ENCODE results near the gene PCTP.
A peak's percentile ranks its signal among the peaks of the same experiment; 100 is the strongest.

Gene PCTP

DNA sequence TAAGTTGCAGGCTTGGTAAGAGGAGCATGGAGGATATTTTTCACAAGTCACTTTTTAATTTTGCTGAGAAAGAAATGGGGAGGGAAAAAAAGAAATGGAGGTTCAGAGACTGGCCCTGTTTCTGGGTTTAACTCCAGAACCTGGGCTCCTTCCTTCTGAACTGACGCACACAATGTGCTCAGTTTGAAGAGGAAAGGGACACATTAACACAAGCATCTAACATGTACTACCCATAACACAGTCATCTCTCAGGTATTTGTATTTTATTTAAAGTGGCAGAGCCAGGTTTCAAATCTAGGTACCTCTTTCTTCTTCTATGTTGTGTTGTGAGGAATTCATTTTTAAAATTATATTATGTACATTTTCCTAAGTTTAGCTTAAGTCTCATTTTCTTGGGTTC is 22.9 kb upstream of the PCTP start:
- no peak for DNase-seq (ENCODE audit: low read depth)
- TF ChIP-seq, protein P1, sequence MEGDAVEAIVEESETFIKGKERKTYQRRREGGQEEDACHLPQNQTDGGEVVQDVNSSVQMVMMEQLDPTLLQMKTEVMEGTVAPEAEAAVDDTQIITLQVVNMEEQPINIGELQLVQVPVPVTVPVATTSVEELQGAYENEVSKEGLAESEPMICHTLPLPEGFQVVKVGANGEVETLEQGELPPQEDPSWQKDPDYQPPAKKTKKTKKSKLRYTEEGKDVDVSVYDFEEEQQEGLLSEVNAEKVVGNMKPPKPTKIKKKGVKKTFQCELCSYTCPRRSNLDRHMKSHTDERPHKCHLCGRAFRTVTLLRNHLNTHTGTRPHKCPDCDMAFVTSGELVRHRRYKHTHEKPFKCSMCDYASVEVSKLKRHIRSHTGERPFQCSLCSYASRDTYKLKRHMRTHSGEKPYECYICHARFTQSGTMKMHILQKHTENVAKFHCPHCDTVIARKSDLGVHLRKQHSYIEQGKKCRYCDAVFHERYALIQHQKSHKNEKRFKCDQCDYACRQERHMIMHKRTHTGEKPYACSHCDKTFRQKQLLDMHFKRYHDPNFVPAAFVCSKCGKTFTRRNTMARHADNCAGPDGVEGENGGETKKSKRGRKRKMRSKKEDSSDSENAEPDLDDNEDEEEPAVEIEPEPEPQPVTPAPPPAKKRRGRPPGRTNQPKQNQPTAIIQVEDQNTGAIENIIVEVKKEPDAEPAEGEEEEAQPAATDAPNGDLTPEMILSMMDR (IDR thresholded peaks at IDR 0.05; ENCODE audit: low read length, missing control alignments), result no peak
- no peak overlapping the region for H3K4me3 ChIP-seq (replicated peaks; ENCODE audit: low read depth, low read length)

DNA sequence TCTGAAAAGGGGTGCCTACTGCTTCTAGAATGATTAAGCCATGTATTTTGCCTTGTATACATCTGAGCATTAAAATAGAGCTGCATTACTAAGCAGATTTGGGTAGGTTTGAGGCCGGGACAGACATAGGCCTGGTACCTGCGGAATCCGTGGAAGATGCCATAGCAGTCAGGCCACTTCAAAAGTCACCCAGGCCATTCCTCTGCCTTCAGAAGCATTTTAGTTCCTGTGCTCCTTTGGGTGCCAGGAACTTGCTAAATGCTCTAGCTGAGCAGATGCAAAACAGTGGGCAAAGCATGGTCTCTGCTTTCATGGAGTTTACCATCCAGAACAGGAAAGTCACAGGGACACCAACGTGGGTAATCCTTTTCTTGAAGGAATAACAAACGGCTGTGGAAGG is 22.5 kb upstream of the PCTP start:
- DNase-seq (ENCODE audit: low read depth), result no peak
- no peak overlapping the region for H3K4me3 ChIP-seq (replicated peaks; ENCODE audit: low read depth, low read length)
- TF ChIP-seq, protein P1 (IDR thresholded peaks at IDR 0.05; ENCODE audit: low read length, missing control alignments), result no peak

DNA sequence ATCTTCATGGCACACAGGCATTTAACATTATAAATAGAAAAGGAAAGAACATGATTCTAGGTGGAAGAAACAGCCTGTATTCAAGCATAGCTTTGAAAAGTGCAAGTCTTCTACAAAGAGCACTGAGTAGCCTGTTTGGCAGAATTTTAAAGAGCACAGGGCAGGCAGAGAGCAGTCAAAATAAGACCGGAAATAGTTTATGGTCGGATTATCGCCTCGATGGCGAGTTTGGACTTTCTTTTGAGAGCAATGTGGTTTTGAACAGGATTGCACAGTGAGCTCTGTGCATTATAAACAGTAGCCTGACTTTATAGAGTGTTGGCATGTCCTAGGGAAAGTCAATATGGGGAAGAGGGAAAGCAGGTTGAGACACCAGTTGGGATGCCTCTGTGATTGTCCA is 22.0 kb upstream of the PCTP start:
- TF ChIP-seq, protein P1 (IDR thresholded peaks at IDR 0.05; ENCODE audit: low read length, missing control alignments), result no peak
- no peak for DNase-seq (ENCODE audit: low read depth)
- no peak overlapping the region for H3K4me3 ChIP-seq (replicated peaks; ENCODE audit: low read depth, low read length)

DNA sequence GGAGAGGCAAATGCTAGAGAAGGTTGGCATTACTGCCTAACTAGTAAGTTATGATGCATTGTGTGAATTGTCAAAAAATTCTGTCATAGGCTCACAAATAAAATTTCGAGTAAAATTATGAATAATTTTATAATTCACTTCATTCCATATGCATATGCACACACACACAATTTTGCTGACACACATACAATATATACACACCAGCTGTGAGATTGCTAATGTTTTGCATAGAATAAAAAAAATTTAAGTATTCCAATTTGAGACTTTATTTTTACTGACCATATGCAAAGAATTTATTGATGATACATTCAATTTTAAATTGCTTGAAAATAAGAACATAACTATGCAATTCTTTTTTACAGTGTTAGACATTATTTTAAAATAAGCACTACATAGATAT is 21.4 kb upstream of the PCTP start:
- H3K4me3 ChIP-seq (replicated peaks; ENCODE audit: low read depth, low read length), result no peak overlapping the region
- DNase-seq (ENCODE audit: low read depth), result no peak
- TF ChIP-seq, protein P1 (IDR thresholded peaks at IDR 0.05; ENCODE audit: low read length, missing control alignments), result no peak

DNA sequence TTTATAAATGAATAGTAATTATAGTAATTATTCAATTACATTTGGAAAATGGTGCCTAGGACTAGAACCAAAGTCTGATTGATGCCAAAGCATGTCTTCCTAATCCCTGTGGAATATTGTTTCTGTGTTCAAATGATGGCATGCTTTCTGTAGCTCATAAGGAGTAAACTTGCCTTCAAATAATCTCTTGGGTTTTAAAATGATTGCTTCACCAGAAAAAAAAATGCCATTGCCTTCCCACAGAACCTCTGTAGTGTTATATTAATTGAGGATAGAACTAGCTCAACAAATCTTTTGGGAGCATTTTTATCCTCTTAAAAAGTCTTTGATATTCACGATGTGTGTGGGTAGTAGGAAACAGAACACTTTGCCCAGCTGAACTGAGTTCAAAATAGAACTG is 20.5 kb upstream of the PCTP start:
- DNase-seq (ENCODE audit: low read depth), result no peak
- TF ChIP-seq, protein P1 (IDR thresholded peaks at IDR 0.05; ENCODE audit: low read length, missing control alignments), result no peak
- H3K4me3 ChIP-seq (replicated peaks; ENCODE audit: low read depth, low read length), result peak overlapping the region; percentile 8

DNA sequence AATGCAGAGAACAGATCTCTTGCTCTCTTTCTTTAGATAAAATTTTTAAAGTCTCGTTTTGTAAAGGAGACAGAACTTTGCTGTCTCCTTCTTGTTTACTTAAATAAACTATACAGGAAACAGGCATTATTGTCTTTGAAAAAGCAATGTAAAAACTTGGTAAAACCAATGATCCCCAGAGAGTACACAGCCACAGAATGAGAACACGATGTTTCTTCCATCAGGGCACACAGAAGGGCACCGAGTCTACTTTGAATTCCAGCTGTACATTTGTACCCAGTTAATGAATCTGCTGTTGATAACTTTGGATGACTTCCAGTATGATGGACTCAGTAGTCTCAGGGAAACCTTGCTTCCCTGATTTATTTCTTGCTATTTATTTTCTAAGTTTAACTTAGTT is 20.0 kb upstream of the PCTP start:
- TF ChIP-seq, protein P1 (IDR thresholded peaks at IDR 0.05; ENCODE audit: low read length, missing control alignments), result no peak
- peak overlapping the region; percentile 8 for H3K4me3 ChIP-seq (replicated peaks; ENCODE audit: low read depth, low read length)
- DNase-seq (ENCODE audit: low read depth), result no peak

DNA sequence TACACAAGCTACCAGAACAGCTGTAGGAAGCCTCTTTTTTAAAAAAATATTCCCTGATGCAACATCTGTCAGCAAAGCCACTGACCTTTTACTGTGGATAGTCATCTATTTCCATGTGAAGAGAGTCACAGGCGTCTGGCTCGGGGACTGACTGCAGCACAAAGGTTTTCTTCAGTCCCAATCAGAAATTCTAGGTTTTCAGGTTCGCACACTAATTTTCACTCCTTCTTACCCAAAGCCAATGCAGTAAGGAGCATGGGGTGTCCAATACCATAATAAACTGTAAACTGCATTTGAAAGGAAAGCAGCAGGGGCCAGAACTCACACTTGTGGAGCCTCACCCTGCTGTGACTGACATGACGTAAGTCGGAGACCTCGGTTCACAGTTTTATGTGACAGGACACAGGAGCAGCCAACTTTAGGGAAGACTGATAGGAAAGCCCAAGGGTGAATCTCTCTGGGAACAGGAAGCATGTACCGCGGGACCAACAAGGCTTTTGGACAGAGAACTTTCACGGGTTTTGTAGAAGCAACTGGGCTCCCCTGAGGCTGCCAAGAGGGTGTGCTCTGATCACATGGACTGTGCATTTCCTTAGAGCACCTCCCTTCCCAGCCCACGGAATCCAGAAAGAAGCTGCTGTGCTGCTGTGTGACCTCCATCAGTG is 19.1 kb upstream of the PCTP start:
- peak; percentile 60 for DNase-seq (ENCODE audit: low read depth)
- peak overlapping the region; percentile 15 for H3K4me3 ChIP-seq (replicated peaks; ENCODE audit: low read depth, low read length)
- TF ChIP-seq, protein P1 (IDR thresholded peaks at IDR 0.05; ENCODE audit: low read length, missing control alignments), result no peak
